Mesenchymal stem cell (in vitro differentiated cells and primary cell): Measurements from ENCODE around the gene SSH3.

Experiments used
- DNase-seq: peaks from one replicate; pipeline ENCODE4 v3.0.0-alpha.2; 2013
- H2AFZ ChIP-seq: one replicate; pipeline ENCODE4 v1.6.1; 2013; ENCODE audit warnings: low read depth, mild to moderate bottlenecking, control low read depth, inconsistent platforms, low read length, moderate library complexity
- H2AK5ac ChIP-seq: 2 replicates; pipeline ENCODE4 v1.6.1; 2013; ENCODE audit warnings: low read length, moderate library complexity, mild to moderate bottlenecking, inconsistent platforms; ENCODE audit not compliant: severe bottlenecking
- H2BK120ac ChIP-seq: one replicate; pipeline ENCODE4 v1.6.1; 2013; ENCODE audit warnings: low read depth, mild to moderate bottlenecking, inconsistent platforms, low read length, moderate library complexity
- H2BK12ac ChIP-seq, 2 experiments: one replicate each; pipeline ENCODE4 v1.6.1; 2013; ENCODE audit warnings: inconsistent platforms in 2 of 2, low read length in 2 of 2, mild to moderate bottlenecking in 2 of 2, moderate library complexity in 2 of 2, control low read depth in 1 of 2
- H2BK15ac ChIP-seq: one replicate; pipeline ENCODE4 v1.6.1; 2013; ENCODE audit warnings: mild to moderate bottlenecking, low read depth, inconsistent platforms; ENCODE audit not compliant: poor library complexity, severe bottlenecking
- H2BK5ac ChIP-seq: 2 replicates; pipeline ENCODE4 v1.6.1; 2013; ENCODE audit warnings: low read depth, mild to moderate bottlenecking, low read length, control low read depth, inconsistent platforms; ENCODE audit not compliant: poor library complexity, severe bottlenecking
- H3K14ac ChIP-seq, 2 experiments: one replicate each; pipeline ENCODE4 v1.6.1; 2013; ENCODE audit warnings: inconsistent platforms in 2 of 2, low read length in 2 of 2, control low read depth in 1 of 2, mild to moderate bottlenecking in 1 of 2, moderate library complexity in 1 of 2
- H3K18ac ChIP-seq, 2 experiments: one replicate each; pipeline ENCODE4 v1.6.1; 2013; ENCODE audit warnings: inconsistent platforms in 2 of 2, low read length in 2 of 2, control low read depth in 1 of 2, low read depth in 1 of 2, mild to moderate bottlenecking in 1 of 2
- H3K23ac ChIP-seq, 2 experiments: one replicate each; pipeline ENCODE4 v1.6.1; 2013; ENCODE audit warnings: inconsistent platforms in 2 of 2, low read length in 2 of 2, mild to moderate bottlenecking in 2 of 2, moderate library complexity in 2 of 2, control low read depth in 1 of 2
- H3K27ac ChIP-seq: 2 replicates; pipeline ENCODE4 v1.5.1; 2013; ENCODE audit warnings: mild to moderate bottlenecking, moderate library complexity, low read length, control low read depth, inconsistent platforms; ENCODE audit not compliant: poor library complexity, severe bottlenecking
- H3K27me3 ChIP-seq, 2 experiments: 2 replicates each; pipeline versions ENCODE4 v1.6.1 to v1.7.0; 2013; ENCODE audit warnings: low read length in 2 of 2, mild to moderate bottlenecking in 2 of 2, moderate library complexity in 2 of 2, control low read depth in 1 of 2, inconsistent platforms in 1 of 2; ENCODE audit not compliant: control insufficient read depth in 1 of 2, insufficient read depth in 1 of 2
- H3K36me3 ChIP-seq, 2 experiments: 2 replicates each; pipeline versions ENCODE4 v1.6.1 to v1.7.0; 2013; ENCODE audit warnings: low read length in 2 of 2, control low read depth in 1 of 2, inconsistent platforms in 1 of 2, low read depth in 1 of 2, mild to moderate bottlenecking in 1 of 2; ENCODE audit not compliant: insufficient read depth in 2 of 2, control insufficient read depth in 1 of 2
- H3K4ac ChIP-seq, 2 experiments: one replicate each; pipeline ENCODE4 v1.6.1; 2013; ENCODE audit warnings: inconsistent platforms in 2 of 2, low read length in 2 of 2, mild to moderate bottlenecking in 2 of 2, moderate library complexity in 2 of 2, control low read depth in 1 of 2, low read depth in 1 of 2
- H3K4me1 ChIP-seq: 2 replicates; pipeline ENCODE4 v1.6.1; 2013; ENCODE audit warnings: low read depth, low read length, control low read depth; ENCODE audit not compliant: control insufficient read depth, insufficient read depth
- H3K4me2 ChIP-seq: 2 replicates; pipeline ENCODE4 v1.6.1; 2013; ENCODE audit warnings: low read length, mild to moderate bottlenecking, inconsistent platforms; ENCODE audit not compliant: poor library complexity, severe bottlenecking
- H3K4me3 ChIP-seq, 2 experiments: 2 replicates each; pipeline versions ENCODE4 v1.5.1 to v1.7.0; 2013; ENCODE audit warnings: low read length in 2 of 2, mild to moderate bottlenecking in 2 of 2, control low read depth in 1 of 2, low read depth in 1 of 2; ENCODE audit not compliant: insufficient read depth in 1 of 2
- H3K79me1 ChIP-seq: replicated peaks from 2 replicates; pipeline ENCODE4 v1.6.1; 2013; ENCODE audit warnings: mild to moderate bottlenecking, control low read depth, low read length, inconsistent platforms; ENCODE audit not compliant: poor library complexity, severe bottlenecking
- H3K9ac ChIP-seq: 2 replicates; pipeline ENCODE4 v1.7.0; 2013; ENCODE audit warnings: mild to moderate bottlenecking, low read length, moderate library complexity
- H3K9me3 ChIP-seq: 2 replicates; pipeline ENCODE4 v1.7.0; 2013; ENCODE audit warnings: mild to moderate bottlenecking, low read length; ENCODE audit not compliant: control insufficient read depth
- H4K8ac ChIP-seq: one replicate; pipeline ENCODE4 v1.6.1; 2013; ENCODE audit warnings: inconsistent platforms, mild to moderate bottlenecking, low read length, moderate library complexity
- H4K91ac ChIP-seq: one replicate; pipeline ENCODE4 v1.6.1; 2013; ENCODE audit warnings: mild to moderate bottlenecking, low read length, inconsistent platforms
- WGBS: methylation state at CpG from one replicate; pipeline ENCODE4 v1.1.7; 2013; ENCODE audit warnings: mixed read lengths; 5-methylcytosine and 5-hydroxymethylcytosine counted together

SSH3 gene

DNA sequence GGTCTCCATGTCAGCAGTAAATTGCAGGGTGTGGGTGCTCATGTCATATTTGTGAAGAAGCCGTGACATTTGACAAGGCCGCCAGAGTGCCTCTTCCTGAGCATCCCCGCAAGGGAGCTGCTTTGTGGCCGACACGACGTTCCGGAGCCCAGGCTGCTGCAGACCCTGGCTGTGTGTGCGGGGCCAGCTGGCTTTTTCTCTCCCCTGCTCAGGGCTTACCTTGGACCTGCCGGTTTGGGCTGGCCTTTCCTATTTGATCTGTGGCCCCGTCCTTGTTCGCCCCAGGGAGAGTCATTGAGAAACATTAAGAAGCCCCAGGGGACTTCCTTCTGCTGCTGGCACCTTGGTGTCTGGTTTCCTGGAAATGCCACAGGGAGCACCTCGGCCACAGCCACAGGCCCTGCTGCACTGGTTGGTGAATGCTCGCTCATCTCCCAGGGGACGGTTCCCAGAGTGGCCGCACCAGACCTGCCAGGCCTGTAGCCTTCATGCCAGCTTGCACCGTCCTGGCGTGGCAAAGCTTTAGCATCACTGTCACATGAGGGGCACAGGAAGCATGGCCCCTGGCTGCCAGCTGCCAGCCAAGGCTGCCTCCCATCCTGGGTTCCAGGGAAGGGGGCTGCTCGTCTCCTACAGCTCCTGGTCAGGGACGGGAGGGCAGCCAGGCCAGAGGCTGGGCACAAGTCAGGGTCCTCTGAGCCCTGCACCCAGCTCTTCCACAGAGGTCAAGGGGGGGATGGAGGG, 31.6 kb upstream of the SSH3 start:
- Histone ChIP-seq H3K27me3 (no peaks in the 10 kb centered on the region), H3K23ac (peak overlapping the region in 1 of 2 experiments; percentile 34), H3K4me1 (peaks cover 64% of the 10 kb centered on the region), H2AK5ac (no peak overlapping the region), H2AFZ (no peak overlapping the region), H2BK5ac (no peak overlapping the region), H4K8ac (peak overlapping the region; percentile 56), H2BK15ac (no peak overlapping the region), H3K9ac (peak overlapping the region; percentile 1), H2BK12ac (peak overlapping the region in 1 of 2 experiments; percentile 4), H3K4me3 (no peak overlapping the region), H3K79me1 (peaks cover 19% of the 10 kb centered on the region), H2BK120ac (no peak overlapping the region), H3K14ac (no peak overlapping the region), H4K91ac (peak overlapping the region; percentile 79), H3K4ac (no peak overlapping the region), H3K4me2 (no peak overlapping the region), H3K18ac (peak overlapping the region; percentile 6 to 30), H3K36me3 (peaks cover 9 to 61% of the 10 kb centered on the region in 2 experiments), H3K9me3 (no peaks in the 10 kb centered on the region), H3K27ac (no peak overlapping the region)
- WGBS, result 85% methylated on average over 19 of the region's 19 CpGs
- no peak for DNase-seq

DNA sequence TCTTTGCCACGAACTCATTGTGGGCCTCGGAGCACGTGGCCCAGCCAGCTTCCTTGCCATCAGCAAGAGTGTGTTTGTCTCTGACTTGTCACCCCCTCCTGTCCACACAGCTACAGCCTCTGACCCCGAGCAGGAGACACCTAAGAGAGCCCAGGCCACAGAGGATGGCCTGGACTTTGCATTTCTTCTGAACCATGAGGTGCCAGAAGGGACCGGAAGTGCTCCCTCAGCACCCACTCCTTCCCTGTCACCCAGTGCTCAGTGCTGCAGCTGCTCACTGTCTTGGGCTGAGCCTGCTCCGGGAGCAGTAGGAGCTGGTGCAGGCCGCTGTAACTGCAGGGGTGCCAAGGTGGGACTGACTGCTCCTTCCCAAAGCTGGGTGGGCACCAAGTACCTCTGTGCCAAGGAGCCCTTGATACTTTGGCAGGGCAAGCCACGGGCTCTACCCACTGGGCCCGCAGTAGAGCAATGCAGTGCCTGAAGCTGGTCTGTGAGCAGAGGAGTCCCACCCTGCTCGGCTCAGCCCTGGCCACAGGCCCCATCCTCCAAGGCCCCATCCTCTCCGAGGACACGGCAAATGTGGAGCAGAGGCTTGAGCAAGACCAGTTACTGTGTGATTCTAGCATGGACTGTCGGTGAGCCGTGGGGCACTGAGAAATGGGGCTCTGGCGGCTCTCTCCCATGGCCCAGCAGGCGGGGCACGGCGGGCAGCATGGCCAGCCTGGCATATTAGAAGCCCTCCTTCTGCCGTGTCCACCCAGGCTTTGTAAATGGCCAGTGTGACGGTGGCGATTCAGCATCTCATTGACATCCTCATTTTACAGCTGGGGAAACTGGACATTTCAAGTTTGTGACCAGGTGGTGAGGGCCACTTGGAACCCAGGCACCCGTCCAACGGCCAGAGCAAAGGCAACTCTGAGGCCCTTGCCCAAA, 30.7 kb upstream of the SSH3 start:
- Histone ChIP-seq H4K91ac (peak overlapping the region; percentile 23), H2BK15ac (no peak overlapping the region), H3K4me1 (peaks cover 67% of the 10 kb centered on the region), H3K14ac (no peak overlapping the region), H2BK12ac (peak overlapping the region in 1 of 2 experiments; percentile 22), H3K27me3 (no peaks in the 10 kb centered on the region), H3K9me3 (no peaks in the 10 kb centered on the region), H3K4ac (no peak overlapping the region), H3K79me1 (peaks cover 25% of the 10 kb centered on the region), H3K27ac (no peak overlapping the region), H3K36me3 (peaks cover 9 to 67% of the 10 kb centered on the region in 2 experiments), H3K18ac (peak overlapping the region in 1 of 2 experiments; percentile 37), H3K23ac (peak overlapping the region in 1 of 2 experiments; percentile 34), H2AK5ac (no peak overlapping the region), H2BK5ac (no peak overlapping the region), H3K4me2 (no peak overlapping the region), H3K4me3 (no peak overlapping the region), H4K8ac (no peak overlapping the region), H3K9ac (peak overlapping the region; percentile 1), H2BK120ac (no peak overlapping the region), H2AFZ (no peak overlapping the region)
- WGBS, result 93% methylated on average over 23 of the region's 23 CpGs
- DNase-seq, result no peak

- H2BK120ac ChIP-seq, result no peak overlapping the region
- H3K27ac ChIP-seq, result no peak overlapping the region
- no peak overlapping the region for H2AK5ac ChIP-seq
- peak overlapping the region in 1 of 2 experiments; percentile 65 for H2BK12ac ChIP-seq
- no peaks in the 10 kb centered on the region for H3K27me3 ChIP-seq
- no peak for DNase-seq
- H3K79me1 ChIP-seq, result peaks cover 32% of the 10 kb centered on the region
- no peaks in the 10 kb centered on the region for H3K9me3 ChIP-seq
- peak overlapping the region; percentile 60 for H2BK15ac ChIP-seq
- peak overlapping the region; percentile 67 to 73 for H3K18ac ChIP-seq
- H3K4me3 ChIP-seq, result no peak overlapping the region
- H2AFZ ChIP-seq, result no peak overlapping the region
- 67% methylated on average over 14 of the region's 14 CpGs for WGBS
- peak overlapping the region; percentile 27 for H4K8ac ChIP-seq
- peaks cover 7 to 67% of the 10 kb centered on the region in 2 experiments for H3K36me3 ChIP-seq
- no peak overlapping the region for H2BK5ac ChIP-seq
- H3K23ac ChIP-seq, result peak overlapping the region in 1 of 2 experiments; percentile 34
- H3K4ac ChIP-seq, result peak overlapping the region in 1 of 2 experiments; percentile 73
- H3K14ac ChIP-seq, result peak overlapping the region in 1 of 2 experiments; percentile 45
- peaks cover 65% of the 10 kb centered on the region for H3K4me1 ChIP-seq
- H3K4me2 ChIP-seq, result no peak overlapping the region
- peak overlapping the region; percentile 22 for H3K9ac ChIP-seq
- peak overlapping the region; percentile 62 for H4K91ac ChIP-seq
Observed at GRCh38 chr11:67273260-67273990, 29.9 kb upstream of the SSH3 start.
